Ovary (tissue), 9 donors: ENCODE measurements around the gene PROSER3. TPM values are rescaled to one million over a fixed set of nuclear protein-coding genes. Genes with fewer than 3 reads are reported as not detected.

Experiments
- DNase-seq, 5 donors: peaks; one replicate each; pipeline ENCODE4 v3.0.0-alpha.2; 2019 to 2020
- H3K27ac ChIP-seq, 2 donors: fragments of 200-600 bp; one replicate each; pipeline versions ENCODE4 v1.5.1 to v1.8.0; 2019 to 2022
- H3K27me3 ChIP-seq: fragments of 200-600 bp; one replicate; pipeline ENCODE4 v1.8.0; 2022
- H3K36me3 ChIP-seq: fragments of 200-600 bp; sonication (generic); one replicate; pipeline ENCODE4 v1.5.1; 2019
- H3K4me1 ChIP-seq: one replicate; pipeline ENCODE4 v1.8.1; 2013; ENCODE audit warnings: mild to moderate bottlenecking, moderate library complexity; ENCODE audit not compliant: insufficient read depth
- H3K4me3 ChIP-seq: fragments of 200-600 bp; sonication (generic); one replicate; pipeline ENCODE4 v1.5.1; 2017
- H3K9me3 ChIP-seq, 2 donors: fragments of 200-600 bp in 1 of 2; sonication (generic) in 1 of 2; one replicate each; pipeline versions ENCODE4 v1.5.1 to v1.8.1; 2013 to 2019; ENCODE audit warnings: mild to moderate bottlenecking in 1 of 2, moderate library complexity in 1 of 2
- CTCF ChIP-seq, 3 donors: fragments of 450-650 bp in 2 of 3; fragments of 200-600 bp in 1 of 3; IDR thresholded peaks; one replicate each; pipeline versions ENCODE4 v1.5.1 to v1.8.0; 2016 to 2022; ENCODE audit warnings: antibody characterized with exemption in 3 of 3, mild to moderate bottlenecking in 1 of 3
- EP300 ChIP-seq: sonication (generic); formaldehyde crosslinking; IDR thresholded peaks from one replicate; pipeline ENCODE4 v1.6.1; 2017; ENCODE audit warnings: antibody characterized with exemption
- POLR2A ChIP-seq: fragments of 450-650 bp; IDR thresholded peaks from one replicate; pipeline ENCODE4 v1.6.1; 2017; ENCODE audit warnings: antibody characterized with exemption, mild to moderate bottlenecking, moderate library complexity
- WGBS, 3 donors: extraction: QIAGEN DNeasy Blood & Tissue Kit in 1 of 3; methylation state at CpG; one replicate each; pipeline versions ENCODE4 v1.1.5 to v1.1.7; 2013 to 2017; 5-methylcytosine and 5-hydroxymethylcytosine counted together
- intact Hi-C, 4 donors: fragments of 100-400 bp; cut with DNase I; formaldehyde crosslinking; loops; one replicate each; pipeline versions ENCODE4 v1.11.0 to v1.15.1; 2022 to 2023
- polyA plus RNA-seq, 2 donors: library from polyadenylated mRNA; stranded (reverse); fragments of 200-250 nt in 1 of 2; fragments of 350-450 nt in 1 of 2; fragmentation: Illumina TruSeq in 1 of 2; extraction: RNeasy Lipid Tissue Mini Kit (QIAGEN cat#74804) in 1 of 2; gene quantifications; one replicate each; pipeline ENCODE4 v1.2.3, GENCODE V29; 2013 to 2014
- total RNA-seq, 7 donors: library from RNA; depleted of rRNA in 2 of 7; stranded (reverse); fragments of >200 nt in 2 of 7; fragmentation: NEBNext Ultra II Directional in 3 of 7; extraction: Animal tissue kit (Norgen Biotek cat#: 25700) in 3 of 7; gene quantifications; one replicate each; pipeline versions ENCODE4 v1.1.0 to v1.2.4, GENCODE V29; 2016 to 2023
- donor health status: DM: no; HTN: no; CAD: no; lungs with moderate emphysema.
- donor health status: DM: no; HTN: no; CAD: no.
- donor health status: Bipolar disorder and iron deficiency.
- donor health status: DM: yes; HTN: yes; CAD: no.
- donor health status: DM: no; HTN: no; CAD: no.
- donor health status: DM: yes; HTN: yes; CAD: no.

PROSER3 gene
- total and polyA plus RNA-seq, 9 donors: 3.3 to 59.0 (median 24.4) TPM

GRCh38 chr19:35790981-35791813 lies 33.2 kb downstream of the PROSER3 start:
- no peaks in the 10 kb centered on the region for H3K27me3 ChIP-seq
- no peaks in the 10 kb centered on the region for H3K9me3 ChIP-seq
- 40 to 50% (median 44%) methylated on average over 18 to 20 of the region's 20 CpGs for WGBS, 3 donors
- H3K27ac ChIP-seq: no peak overlapping the region
- H3K4me1 ChIP-seq: no peaks in the 10 kb centered on the region
- H3K36me3 ChIP-seq: no peaks in the 10 kb centered on the region
- no peak overlapping the region for H3K4me3 ChIP-seq
- intact Hi-C loops: no loop called here
- DNase-seq: peak in 1 of 5 donors; percentile 40
- TF ChIP-seq EP300 (no peak), POLR2A (no peak), CTCF (IDR thresholded peaks at IDR 0.05) (no peak)

- Histone ChIP-seq H3K27ac (no peak overlapping the region), H3K36me3 (no peaks in the 10 kb centered on the region), H3K4me3 (no peak overlapping the region), H3K9me3 (no peaks in the 10 kb centered on the region), H3K27me3 (no peaks in the 10 kb centered on the region), H3K4me1 (no peaks in the 10 kb centered on the region)
- no peak for DNase-seq
- intact Hi-C loops: no loop called here
- TF ChIP-seq POLR2A: no peak
- no peak for TF ChIP-seq CTCF (IDR thresholded peaks at IDR 0.05)
- TF ChIP-seq EP300: no peak
- 82 to 91% (median 90%) methylated on average over 7 to 9 of the region's 9 CpGs for WGBS, 3 donors
Measured at GRCh38 chr19:35791814-35792279, 33.9 kb downstream of the PROSER3 start.

- WGBS, 3 donors: 81 to 83% (median 82%) methylated on average over 15 of the region's 15 CpGs
- no peak overlapping the region for H3K4me3 ChIP-seq
- no peaks in the 10 kb centered on the region for H3K9me3 ChIP-seq
- H3K36me3 ChIP-seq: no peaks in the 10 kb centered on the region
- H3K27me3 ChIP-seq: no peaks in the 10 kb centered on the region
- intact Hi-C loops: no loop called here
- TF ChIP-seq POLR2A: no peak
- TF ChIP-seq EP300: no peak
- no peak for TF ChIP-seq CTCF (IDR thresholded peaks at IDR 0.05)
- H3K4me1 ChIP-seq: no peaks in the 10 kb centered on the region
- H3K27ac ChIP-seq: no peak overlapping the region
- DNase-seq: no peak
Measured at GRCh38 chr19:35792312-35792711, 34.3 kb downstream of the PROSER3 start.

- H3K4me1 ChIP-seq: no peaks in the 10 kb centered on the region
Measured at GRCh38 chr19:35792888-35793287, 34.9 kb downstream of the PROSER3 start.

More at GRCh38 chr19:35792888-35793287, 34.9 kb downstream of the PROSER3 start:
- no peak for DNase-seq
- no peak for TF ChIP-seq EP300
- no peak for TF ChIP-seq POLR2A
- TF ChIP-seq CTCF (IDR thresholded peaks at IDR 0.05): no peak
- H3K36me3 ChIP-seq: no peaks in the 10 kb centered on the region
- no peaks in the 10 kb centered on the region for H3K27me3 ChIP-seq
- intact Hi-C loops: no loop called here
- no peak overlapping the region for H3K27ac ChIP-seq
- no peak overlapping the region for H3K4me3 ChIP-seq
- no peaks in the 10 kb centered on the region for H3K9me3 ChIP-seq
- WGBS, 3 donors: 69 to 70% (median 69%) methylated on average over 7 to 8 of the region's 8 CpGs
